ENCODE results near the gene TGFB2.

The TGFB2 gene

GRCh38 chr1:218347723-218348627 is 2.8 kb downstream of the TGFB2 start:
- peaks cover 2% of the 10 kb centered on the region for H3K27me3 ChIP-seq (ENCODE audit: insufficient read depth, poor library complexity, severe bottlenecking)
- no peak for TF ChIP-seq GABPA (IDR thresholded peaks at IDR 0.05; ENCODE audit: low read depth)
- no peak for TF ChIP-seq REST (IDR thresholded peaks at IDR 0.05; ENCODE audit: insufficient replicate concordance, low read depth)
- TF ChIP-seq, protein P1, sequence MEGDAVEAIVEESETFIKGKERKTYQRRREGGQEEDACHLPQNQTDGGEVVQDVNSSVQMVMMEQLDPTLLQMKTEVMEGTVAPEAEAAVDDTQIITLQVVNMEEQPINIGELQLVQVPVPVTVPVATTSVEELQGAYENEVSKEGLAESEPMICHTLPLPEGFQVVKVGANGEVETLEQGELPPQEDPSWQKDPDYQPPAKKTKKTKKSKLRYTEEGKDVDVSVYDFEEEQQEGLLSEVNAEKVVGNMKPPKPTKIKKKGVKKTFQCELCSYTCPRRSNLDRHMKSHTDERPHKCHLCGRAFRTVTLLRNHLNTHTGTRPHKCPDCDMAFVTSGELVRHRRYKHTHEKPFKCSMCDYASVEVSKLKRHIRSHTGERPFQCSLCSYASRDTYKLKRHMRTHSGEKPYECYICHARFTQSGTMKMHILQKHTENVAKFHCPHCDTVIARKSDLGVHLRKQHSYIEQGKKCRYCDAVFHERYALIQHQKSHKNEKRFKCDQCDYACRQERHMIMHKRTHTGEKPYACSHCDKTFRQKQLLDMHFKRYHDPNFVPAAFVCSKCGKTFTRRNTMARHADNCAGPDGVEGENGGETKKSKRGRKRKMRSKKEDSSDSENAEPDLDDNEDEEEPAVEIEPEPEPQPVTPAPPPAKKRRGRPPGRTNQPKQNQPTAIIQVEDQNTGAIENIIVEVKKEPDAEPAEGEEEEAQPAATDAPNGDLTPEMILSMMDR (IDR thresholded peaks at IDR 0.05; ENCODE audit: insufficient read depth, low read length), result no peak
- no peak for TF ChIP-seq SPI1 (IDR thresholded peaks at IDR 0.05; ENCODE audit: borderline replicate concordance, low read depth)
- no peak for TF ChIP-seq POLR2AphosphoS5 (IDR thresholded peaks at IDR 0.05; ENCODE audit: low read depth)
- no peak overlapping the region for H3K27ac ChIP-seq (replicated peaks)
- no peak overlapping the region for H3K4me3 ChIP-seq (replicated peaks; ENCODE audit: insufficient read depth, low read length)
- DNase-seq (ENCODE audit: low read depth in 1 of 2, low spot score in 1 of 2), result no peak

DNA sequence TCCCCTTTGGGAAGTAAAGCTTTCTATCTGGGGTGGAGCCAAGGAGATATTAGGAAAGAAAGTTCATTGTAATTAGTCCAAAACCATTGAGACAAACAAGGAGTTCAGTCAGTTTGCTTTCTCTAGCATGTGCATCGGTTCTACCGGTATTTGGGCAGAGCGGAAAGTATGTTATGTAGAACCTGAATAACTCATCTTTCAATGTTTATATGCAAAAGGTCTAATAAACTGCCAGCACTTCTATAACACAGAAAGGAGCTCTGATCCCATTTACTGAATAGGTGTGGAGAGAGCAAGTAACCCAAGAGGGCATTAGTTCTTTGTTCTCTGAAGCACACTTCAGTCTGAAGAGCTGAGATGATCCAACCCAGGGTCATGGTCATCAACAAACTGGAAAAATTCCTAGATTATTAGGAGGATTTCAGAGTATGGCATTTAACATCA is 3.5 kb downstream of the TGFB2 start:
- TF ChIP-seq, protein P1 (IDR thresholded peaks at IDR 0.05; ENCODE audit: insufficient read depth, low read length), result no peak
- TF ChIP-seq SPI1 (IDR thresholded peaks at IDR 0.05; ENCODE audit: borderline replicate concordance, low read depth), result no peak
- no peak for TF ChIP-seq REST (IDR thresholded peaks at IDR 0.05; ENCODE audit: insufficient replicate concordance, low read depth)
- TF ChIP-seq GABPA (IDR thresholded peaks at IDR 0.05; ENCODE audit: low read depth), result no peak
- TF ChIP-seq POLR2AphosphoS5 (IDR thresholded peaks at IDR 0.05; ENCODE audit: low read depth), result no peak
- H3K4me3 ChIP-seq (replicated peaks; ENCODE audit: insufficient read depth, low read length), result no peak overlapping the region
- no peak overlapping the region for H3K27ac ChIP-seq (replicated peaks)
- peaks cover 2% of the 10 kb centered on the region for H3K27me3 ChIP-seq (ENCODE audit: insufficient read depth, poor library complexity, severe bottlenecking)
- DNase-seq (ENCODE audit: low read depth in 1 of 2, low spot score in 1 of 2), result no peak

DNA sequence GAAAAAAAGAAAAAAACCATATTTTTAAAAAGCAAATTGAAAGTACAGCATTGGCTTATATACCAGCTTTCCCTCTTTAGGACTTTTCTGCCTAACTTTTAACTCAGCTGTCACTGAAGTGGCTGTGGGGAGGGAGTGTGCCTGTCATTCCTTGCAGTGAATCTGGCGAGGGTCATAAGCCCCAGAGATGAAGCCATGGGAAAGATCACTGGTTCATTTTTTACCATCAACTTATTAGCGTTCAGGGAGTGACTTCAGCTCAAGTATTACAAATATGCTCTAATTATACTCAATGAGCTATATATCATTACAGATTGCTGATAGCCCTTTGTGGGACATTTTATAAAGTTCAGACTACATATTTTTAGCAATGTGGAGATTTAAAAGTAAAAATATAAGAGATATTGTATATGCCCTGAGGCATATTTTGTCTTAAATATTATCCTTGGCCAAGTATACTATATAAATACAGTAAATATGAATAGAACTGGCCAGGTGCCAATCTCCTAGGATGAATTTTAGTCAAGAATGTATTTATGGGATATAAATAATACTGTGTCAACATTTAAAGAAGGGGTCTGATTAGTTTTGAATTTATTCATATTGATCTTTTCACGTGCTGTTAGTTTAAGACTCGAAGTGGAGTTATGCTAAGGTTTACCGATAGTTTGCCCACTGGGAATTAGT is 4.4 kb downstream of the TGFB2 start:
- DNase-seq (ENCODE audit: low read depth in 1 of 2, low spot score in 1 of 2), result no peak
- TF ChIP-seq, protein P1 (IDR thresholded peaks at IDR 0.05; ENCODE audit: insufficient read depth, low read length), result no peak
- no peak for TF ChIP-seq POLR2AphosphoS5 (IDR thresholded peaks at IDR 0.05; ENCODE audit: low read depth)
- no peak for TF ChIP-seq REST (IDR thresholded peaks at IDR 0.05; ENCODE audit: insufficient replicate concordance, low read depth)
- TF ChIP-seq SPI1 (IDR thresholded peaks at IDR 0.05; ENCODE audit: borderline replicate concordance, low read depth), result no peak
- no peak for TF ChIP-seq GABPA (IDR thresholded peaks at IDR 0.05; ENCODE audit: low read depth)
- Histone ChIP-seq H3K27ac (replicated peaks) (no peak overlapping the region), H3K4me3 (replicated peaks; ENCODE audit: insufficient read depth, low read length) (no peak overlapping the region), H3K27me3 (ENCODE audit: insufficient read depth, poor library complexity, severe bottlenecking) (peaks cover 2% of the 10 kb centered on the region)
